Measurements from ENCODE around the gene ARFGAP1.

ARFGAP1 gene

GRCh38 chr20:63318391-63319163 lies 46.0 kb downstream of the ARFGAP1 start:
- no peak for DNase-seq (ENCODE audit: low read depth, low spot score)

GRCh38 chr20:63319164-63320040 lies 46.8 kb downstream of the ARFGAP1 start:
- no peak for DNase-seq (ENCODE audit: low read depth, low spot score)

- no peak for DNase-seq (ENCODE audit: low read depth, low spot score)
These were observed 47.5 kb downstream of the ARFGAP1 start for GRCh38 chr20:63320041-63320511.

- DNase-seq (ENCODE audit: low read depth, low spot score): no peak
These were observed 48.1 kb downstream of the ARFGAP1 start for GRCh38 chr20:63320616-63321147.

- no peak for DNase-seq (ENCODE audit: low read depth, low spot score)
These were observed 48.7 kb downstream of the ARFGAP1 start for GRCh38 chr20:63321148-63321831.

- no peak for DNase-seq (ENCODE audit: low read depth, low spot score)
These were observed 49.7 kb downstream of the ARFGAP1 start for GRCh38 chr20:63322146-63322932.

- DNase-seq (ENCODE audit: low read depth, low spot score): no peak
These were observed 50.3 kb downstream of the ARFGAP1 start for GRCh38 chr20:63322933-63323273.

GRCh38 chr20:63323357-63323981 lies 50.9 kb downstream of the ARFGAP1 start:
- DNase-seq (ENCODE audit: low read depth, low spot score): no peak

GRCh38 chr20:63325021-63325471 lies 52.4 kb downstream of the ARFGAP1 start:
- no peak for DNase-seq (ENCODE audit: low read depth, low spot score)

- no peak for DNase-seq (ENCODE audit: low read depth, low spot score)
These were observed 53.1 kb downstream of the ARFGAP1 start for GRCh38 chr20:63325554-63326313.

- no peak for DNase-seq (ENCODE audit: low read depth, low spot score)
These were observed 54.0 kb downstream of the ARFGAP1 start for GRCh38 chr20:63326314-63327230.

GRCh38 chr20:63327231-63327745 lies 54.7 kb downstream of the ARFGAP1 start:
- no peak for DNase-seq (ENCODE audit: low read depth, low spot score)

GRCh38 chr20:63328026-63328700 lies 55.5 kb downstream of the ARFGAP1 start:
- no peak for DNase-seq (ENCODE audit: low read depth, low spot score)

GRCh38 chr20:63328718-63329275 lies 56.2 kb downstream of the ARFGAP1 start:
- no peak for DNase-seq (ENCODE audit: low read depth, low spot score)

GRCh38 chr20:63329331-63330083 lies 56.9 kb downstream of the ARFGAP1 start:
- DNase-seq (ENCODE audit: low read depth, low spot score): no peak

- DNase-seq (ENCODE audit: low read depth, low spot score): no peak
These were observed 57.6 kb downstream of the ARFGAP1 start for GRCh38 chr20:63330084-63330760.
